GM12865 (cell line): ENCODE data around the gene IER3.
"Not testable (repeated sequence)": the region's sequence is repeated elsewhere in the genome, so short reads cannot be mapped to it uniquely, and the experiment has no call there.

Source experiments
- DNase-seq: peaks from one replicate; pipeline ENCODE4 v3.0.0; 2010; ENCODE audit warnings: low read depth
- H3K4me3 ChIP-seq: 2 replicates; pipeline ENCODE4 v1.5.1; 2011; ENCODE audit warnings: mild to moderate bottlenecking, low read depth, low read length, control low read depth
- CTCF ChIP-seq: IDR thresholded peaks from 2 replicates; pipeline ENCODE4 v1.5.1; 2011; ENCODE audit warnings: low read length, control low read depth, low read depth, inconsistent platforms; ENCODE audit not compliant: insufficient read depth; ENCODE audit errors: missing control alignments

The IER3 gene

GRCh38 chr6:30763155-30763617 is 18.8 kb upstream of the IER3 start:
- H3K4me3 ChIP-seq: no peak overlapping the region
- DNase-seq: no peak
- no peak for TF ChIP-seq CTCF

GRCh38 chr6:30761791-30762429 is 17.6 kb upstream of the IER3 start:
- no peak overlapping the region for H3K4me3 ChIP-seq
- no peak for TF ChIP-seq CTCF
- peak; percentile 25 for DNase-seq

GRCh38 chr6:30760549-30760948 is 16.2 kb upstream of the IER3 start:
- DNase-seq: no peak
- no peak overlapping the region for H3K4me3 ChIP-seq
- no peak for TF ChIP-seq CTCF

- no peak overlapping the region for H3K4me3 ChIP-seq
- TF ChIP-seq CTCF: no peak
- peak; percentile 42 for DNase-seq
These were observed 15.4 kb upstream of the IER3 start for GRCh38 chr6:30759575-30760239.

- DNase-seq: peak; percentile 79
- TF ChIP-seq CTCF: no peak
- H3K4me3 ChIP-seq: no peak overlapping the region
These were observed 13.0 kb upstream of the IER3 start for GRCh38 chr6:30757261-30757904.

- not testable (repeated sequence) for DNase-seq, H3K4me3 ChIP-seq
These were observed 12.2 kb upstream of the IER3 start for GRCh38 chr6:30756405-30757003.

- DNase-seq: no peak
- no peak overlapping the region for H3K4me3 ChIP-seq
- TF ChIP-seq CTCF: no peak
These were observed 10.3 kb upstream of the IER3 start for GRCh38 chr6:30754631-30755030.
